ENCODE results near the gene INVS.

DNA sequence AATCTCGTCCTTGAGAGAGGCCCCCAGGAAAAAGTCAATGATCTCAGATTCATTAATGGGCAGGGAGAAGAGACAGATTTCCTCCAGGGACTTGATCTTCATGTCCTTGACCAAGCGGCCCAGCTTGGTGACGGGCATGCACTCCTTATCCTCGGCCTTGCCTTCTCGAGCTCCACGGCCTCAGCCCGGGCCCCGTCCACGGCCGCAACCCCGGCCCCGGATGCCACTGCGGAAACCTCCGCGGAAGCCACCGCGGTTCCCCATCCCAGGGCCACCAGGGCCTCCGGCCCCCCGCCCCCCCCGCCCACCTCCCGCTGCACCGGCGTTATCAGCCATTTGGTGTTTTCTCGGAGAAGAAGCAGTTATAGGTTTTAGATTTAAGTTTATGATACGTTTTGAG, 18.3 kb downstream of the INVS start:
- TF ChIP-seq EZH2 (IDR thresholded peaks at IDR 0.05; ENCODE audit: borderline replicate concordance, insufficient read depth, low read depth, low read length, poor library complexity, severe bottlenecking), result no peak
- TF ChIP-seq, protein P1, sequence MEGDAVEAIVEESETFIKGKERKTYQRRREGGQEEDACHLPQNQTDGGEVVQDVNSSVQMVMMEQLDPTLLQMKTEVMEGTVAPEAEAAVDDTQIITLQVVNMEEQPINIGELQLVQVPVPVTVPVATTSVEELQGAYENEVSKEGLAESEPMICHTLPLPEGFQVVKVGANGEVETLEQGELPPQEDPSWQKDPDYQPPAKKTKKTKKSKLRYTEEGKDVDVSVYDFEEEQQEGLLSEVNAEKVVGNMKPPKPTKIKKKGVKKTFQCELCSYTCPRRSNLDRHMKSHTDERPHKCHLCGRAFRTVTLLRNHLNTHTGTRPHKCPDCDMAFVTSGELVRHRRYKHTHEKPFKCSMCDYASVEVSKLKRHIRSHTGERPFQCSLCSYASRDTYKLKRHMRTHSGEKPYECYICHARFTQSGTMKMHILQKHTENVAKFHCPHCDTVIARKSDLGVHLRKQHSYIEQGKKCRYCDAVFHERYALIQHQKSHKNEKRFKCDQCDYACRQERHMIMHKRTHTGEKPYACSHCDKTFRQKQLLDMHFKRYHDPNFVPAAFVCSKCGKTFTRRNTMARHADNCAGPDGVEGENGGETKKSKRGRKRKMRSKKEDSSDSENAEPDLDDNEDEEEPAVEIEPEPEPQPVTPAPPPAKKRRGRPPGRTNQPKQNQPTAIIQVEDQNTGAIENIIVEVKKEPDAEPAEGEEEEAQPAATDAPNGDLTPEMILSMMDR (IDR thresholded peaks at IDR 0.05), result no peak
